Stimulated activated CD4-positive, alpha-beta T cell treated with anti-CD3 and anti-CD28 coated beads, Interleukin-2, amount 100 ng/mL, for 4 hours (primary cell): ENCODE results near the gene KCNA10.
"Not testable (repeated sequence)": the region's sequence is repeated elsewhere in the genome, so short reads cannot be mapped to it uniquely, and the experiment has no call there.

Experiments
- DNase-seq: peaks from one replicate; pipeline ENCODE4 v3.0.0-alpha.2; 2020; ENCODE audit warnings: low read depth

KCNA10 gene

DNA sequence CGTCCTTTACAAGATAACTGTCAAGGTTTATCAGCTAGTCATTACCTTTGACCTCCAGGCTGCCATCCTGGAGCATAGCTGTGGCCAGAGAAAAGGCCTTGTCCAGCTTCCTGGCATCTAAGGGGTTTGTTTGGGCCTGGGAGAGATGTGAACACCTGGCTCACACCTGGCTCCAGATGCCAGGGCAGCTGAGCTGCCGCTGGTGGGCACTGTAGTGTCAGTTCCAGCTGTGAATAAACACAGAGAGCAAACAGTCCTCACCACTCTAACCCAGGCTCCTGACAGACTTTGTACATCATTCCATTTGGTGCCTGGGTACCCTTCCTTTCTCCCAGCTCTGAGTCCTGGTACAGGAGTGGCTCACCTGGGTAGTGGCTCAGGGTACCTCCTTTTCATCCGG, 14.3 kb upstream of the KCNA10 start:
- no peak for DNase-seq

- no peak for DNase-seq
Measured at GRCh38 chr1:110529011-110529410, 10.0 kb upstream of the KCNA10 start.

DNA sequence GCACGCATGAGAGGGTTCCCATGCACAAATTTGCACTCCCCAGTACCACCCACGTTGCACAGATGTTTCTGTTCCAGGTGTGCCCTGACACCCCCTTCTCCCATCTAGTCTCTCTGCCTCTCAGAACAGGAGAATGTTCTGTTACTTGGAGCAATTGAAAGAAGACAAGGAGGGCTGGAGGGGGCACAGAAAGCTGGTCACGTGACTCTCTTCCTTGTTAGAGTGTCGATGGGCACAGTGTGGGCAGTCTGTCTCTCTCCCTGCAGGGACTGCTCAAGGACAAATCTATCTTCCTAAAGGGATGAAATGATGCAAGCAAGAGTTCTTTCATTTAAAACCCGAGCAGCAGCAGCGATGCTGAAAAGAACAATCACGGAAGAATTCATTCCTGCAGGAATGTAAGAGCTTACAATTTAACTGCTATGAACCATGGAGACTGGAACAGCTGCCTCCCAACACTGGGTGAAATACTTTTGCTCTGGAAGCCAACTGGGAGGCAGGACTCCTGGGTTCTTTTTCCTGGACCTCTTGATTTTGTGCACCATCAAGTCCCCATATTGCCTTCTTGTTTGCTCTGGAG, 7.3 kb upstream of the KCNA10 start:
- DNase-seq = no peak

GRCh38 chr1:110525249-110525595, 6.2 kb upstream of the KCNA10 start:
- DNase-seq = no peak

DNA sequence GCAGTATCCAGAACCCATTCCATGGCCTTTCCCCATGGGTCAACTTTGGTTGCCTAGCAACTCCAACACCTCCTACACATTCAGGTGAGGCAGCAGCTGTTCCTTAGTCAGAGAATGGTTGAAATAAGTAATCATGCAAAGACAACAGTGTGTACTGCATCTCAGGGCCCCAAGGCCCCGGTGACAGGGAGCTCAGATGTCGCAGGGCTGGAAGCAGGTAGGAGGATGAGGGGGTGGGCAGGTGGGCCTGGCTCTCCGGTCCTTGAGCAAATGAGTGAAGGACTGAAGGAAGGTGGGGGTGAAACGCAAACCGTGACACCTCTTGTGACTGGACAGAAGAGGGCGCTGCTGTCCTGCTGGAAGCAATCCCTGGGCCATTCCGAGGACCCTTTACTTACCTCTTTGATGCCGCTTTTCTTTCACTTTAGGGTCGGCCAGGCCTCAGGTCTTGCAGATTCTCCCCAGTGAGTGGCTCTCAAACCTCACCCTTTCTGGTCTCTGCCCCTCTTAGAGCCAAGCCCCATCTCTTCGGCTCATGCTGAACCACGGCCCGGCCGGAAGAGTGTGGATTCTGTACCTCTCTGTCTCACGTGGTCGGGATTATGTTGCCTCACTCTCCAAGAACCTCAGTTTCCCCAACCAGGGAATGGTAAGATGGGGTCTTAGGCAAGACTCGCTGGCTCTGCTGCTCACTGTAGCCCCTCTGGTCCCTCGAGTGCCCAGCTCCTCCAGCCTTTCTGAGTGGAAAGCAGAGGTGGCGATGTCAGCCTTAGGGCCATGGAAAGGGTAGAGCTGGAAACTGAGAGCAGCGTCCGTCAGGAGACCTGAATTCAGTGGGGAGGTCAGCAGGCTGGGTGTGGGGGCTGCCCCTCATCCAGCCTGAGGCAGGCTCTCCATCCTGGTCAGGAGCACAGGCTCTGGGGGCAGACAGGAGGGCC, 5.6 kb upstream of the KCNA10 start:
- DNase-seq = peak; percentile 16

- no peak for DNase-seq
Measured at GRCh38 chr1:110523011-110523410, 4.0 kb upstream of the KCNA10 start.

DNA sequence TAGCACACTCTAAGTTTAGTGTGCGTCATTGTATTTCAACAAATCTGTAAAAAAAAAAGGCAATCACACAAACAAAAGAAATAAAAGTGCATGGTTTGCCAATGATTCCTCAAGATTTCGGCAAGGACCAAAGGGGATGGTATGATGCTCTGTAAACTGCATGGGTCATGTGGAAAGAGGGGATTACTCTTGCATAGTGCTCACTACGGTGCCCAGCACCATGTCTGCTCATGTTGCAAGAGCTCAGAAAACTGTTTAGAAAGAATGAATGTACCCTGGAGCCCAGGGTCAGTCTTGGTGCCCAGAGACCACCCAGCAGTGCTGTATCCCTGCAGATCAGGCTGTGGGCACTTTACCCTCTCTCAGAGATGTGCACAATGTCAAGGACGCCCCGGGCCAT, 3.6 kb upstream of the KCNA10 start:
- DNase-seq = no peak

DNA sequence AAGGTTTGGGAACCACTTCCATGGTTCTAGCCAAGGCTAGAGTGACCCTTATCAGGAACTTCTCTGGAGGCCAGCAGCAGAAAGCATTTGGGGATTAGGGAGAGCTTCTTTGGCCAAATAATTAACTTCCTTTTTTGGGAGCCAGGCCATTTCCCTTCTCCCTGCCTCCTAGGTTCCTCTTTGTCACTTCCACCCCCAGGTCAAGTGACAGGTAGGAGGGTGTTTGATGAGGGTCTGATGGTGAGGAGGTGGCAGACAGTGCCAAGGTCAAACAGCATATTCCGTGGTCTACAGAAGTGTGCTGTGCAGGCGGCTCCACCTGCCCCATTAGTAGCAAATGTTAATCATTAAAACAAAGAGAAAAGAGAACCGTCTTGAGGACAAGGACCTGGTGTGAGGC, 1.9 kb upstream of the KCNA10 start:
- DNase-seq = no peak

DNA sequence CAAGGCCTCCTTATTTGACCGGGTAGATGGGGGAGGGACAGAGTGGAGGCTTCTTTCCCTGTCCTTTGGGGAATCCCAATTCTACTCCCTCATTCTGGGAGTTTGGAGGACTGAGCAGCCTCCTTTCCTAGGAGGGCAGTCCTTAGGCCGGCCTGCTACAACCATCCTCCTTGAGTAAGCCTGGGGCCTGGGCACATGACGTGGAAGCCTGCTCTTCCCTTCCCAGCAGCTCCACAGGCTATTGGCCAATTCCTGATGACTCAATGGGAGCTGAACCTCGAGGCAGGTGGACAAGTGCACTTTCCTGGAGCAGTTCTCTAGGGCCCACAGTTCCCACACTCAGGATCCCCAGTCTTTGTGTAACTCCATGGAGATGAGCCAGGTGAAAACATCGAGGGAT, 3.1 kb downstream of the KCNA10 start:
- DNase-seq = no peak

- no peak for DNase-seq
Measured at GRCh38 chr1:110515041-110515440, 3.9 kb downstream of the KCNA10 start.

- no peak for DNase-seq
Measured at GRCh38 chr1:110513511-110513910, 5.5 kb downstream of the KCNA10 start.

DNA sequence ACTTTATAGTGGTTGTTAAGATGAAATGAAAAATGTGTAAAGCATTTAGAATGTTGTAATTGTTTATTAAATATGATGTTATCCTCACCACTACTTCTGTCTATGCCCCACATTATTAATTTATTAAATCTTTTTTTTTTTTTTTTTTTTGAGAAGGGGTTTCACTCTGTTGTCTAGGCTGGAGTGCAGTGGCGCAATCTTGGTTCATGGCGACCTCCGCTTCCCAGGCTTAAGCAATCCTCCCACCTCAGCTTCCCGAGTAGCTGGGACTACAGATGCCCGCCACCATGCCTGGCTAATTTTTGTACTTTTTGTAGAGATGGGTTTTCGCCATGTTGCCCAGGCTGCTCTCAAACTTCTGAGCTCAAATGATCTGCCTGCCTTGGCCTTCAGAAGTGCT, 7.5 kb downstream of the KCNA10 start:
- no peak for DNase-seq

DNA sequence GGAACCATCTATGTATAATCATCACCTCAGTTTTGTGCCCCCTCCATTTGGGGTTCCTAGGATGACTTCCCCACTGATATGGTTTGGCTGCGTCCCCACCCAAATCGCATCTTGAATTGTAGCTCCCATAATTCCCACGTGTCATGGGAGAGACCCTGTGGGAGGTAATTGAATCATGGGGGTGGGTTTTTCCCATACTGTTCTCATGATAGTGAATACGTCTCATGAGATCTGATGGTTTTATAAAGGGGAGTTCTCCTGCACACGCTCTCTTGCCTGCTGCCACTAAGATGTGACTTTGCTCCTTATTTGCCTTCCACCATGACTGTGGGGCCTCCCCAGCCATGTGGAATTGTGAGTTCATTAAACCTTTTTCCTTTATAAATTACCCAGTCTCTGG, 8.1 kb downstream of the KCNA10 start:
- not testable (repeated sequence) for DNase-seq

DNA sequence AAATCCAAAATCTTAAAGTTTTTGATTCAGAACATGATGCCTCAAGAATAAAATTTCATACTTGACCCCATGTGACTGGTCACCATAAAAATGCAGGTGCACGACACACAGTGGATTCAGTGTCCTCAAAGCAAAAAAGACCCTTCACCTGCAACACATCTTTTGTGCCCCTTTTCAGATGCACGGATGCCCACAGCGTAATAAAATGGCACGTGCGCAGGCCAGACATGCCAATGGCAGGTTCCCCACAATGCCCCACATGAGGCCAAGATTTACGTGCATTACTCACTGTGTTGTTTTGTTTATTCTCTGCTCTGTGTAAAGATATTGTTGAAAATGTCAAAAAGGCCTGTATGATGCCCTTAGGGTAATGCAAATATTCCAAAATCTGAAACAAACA, 9.3 kb downstream of the KCNA10 start:
- no peak for DNase-seq

DNA sequence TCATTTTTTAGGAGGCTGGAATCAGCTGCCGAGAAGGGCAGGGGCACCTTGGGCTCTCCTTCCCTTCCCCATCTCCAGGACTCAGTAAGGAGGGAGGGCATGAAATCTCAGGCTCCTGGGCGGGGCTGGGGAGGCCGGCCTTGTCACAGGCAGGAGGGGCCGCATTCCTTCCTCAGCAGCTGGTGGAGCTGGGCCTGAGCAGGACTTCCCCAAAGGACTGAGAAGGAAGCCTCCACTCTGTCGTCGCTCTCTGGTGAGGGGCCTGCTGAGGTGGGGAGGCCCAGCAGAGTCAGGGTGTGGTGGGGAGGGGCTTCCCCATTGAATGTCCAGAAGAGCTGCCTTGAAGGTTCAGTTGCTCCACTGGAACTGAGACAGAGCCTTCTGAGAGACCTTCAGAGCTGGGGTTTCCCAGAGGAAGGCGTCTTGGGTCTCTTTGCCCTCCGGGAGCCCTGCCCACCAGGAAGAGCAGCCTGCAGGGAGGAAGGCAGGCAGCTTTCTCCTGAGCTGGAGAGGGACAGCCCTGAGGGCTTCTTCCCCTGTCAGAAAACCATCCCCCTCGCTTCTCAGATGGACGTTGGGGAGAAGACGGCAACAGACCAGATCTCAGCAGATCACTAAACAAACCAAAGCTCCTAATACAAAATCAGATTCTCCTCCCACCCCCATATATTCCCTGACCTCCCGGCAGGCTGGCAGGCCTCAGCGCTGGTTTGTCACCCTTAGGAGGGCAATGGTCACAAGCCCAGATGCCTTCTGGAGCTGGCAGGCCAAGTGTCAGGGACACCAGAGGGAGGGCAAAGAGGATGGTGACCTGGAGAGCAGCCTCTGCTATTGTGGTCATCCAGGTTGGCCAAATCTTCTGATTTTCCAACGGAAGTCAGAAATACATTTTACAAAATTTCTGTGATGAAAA, 10.7 kb downstream of the KCNA10 start:
- DNase-seq = no peak

GRCh38 chr1:110506541-110506940, 12.4 kb downstream of the KCNA10 start:
- no peak for DNase-seq

DNA sequence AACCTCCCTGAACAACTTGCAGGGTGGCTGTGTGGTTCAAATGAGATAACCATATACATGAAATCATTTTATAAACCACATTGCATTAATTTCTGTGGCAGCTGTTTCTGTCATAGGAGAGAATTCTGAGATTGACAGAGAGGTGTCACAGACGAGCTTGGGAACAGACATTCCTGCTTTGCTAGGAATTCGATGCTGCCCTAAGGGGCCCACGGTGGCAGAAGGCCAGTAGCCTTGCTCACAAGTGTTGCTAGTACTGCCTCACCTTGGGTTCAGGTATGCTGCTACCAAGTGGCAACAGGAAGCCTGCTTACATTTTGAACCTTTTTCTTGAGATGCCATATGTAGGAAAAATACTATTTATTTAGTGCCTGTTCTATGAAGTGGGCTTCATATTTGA, 13.4 kb downstream of the KCNA10 start:
- no peak for DNase-seq

- no peak for DNase-seq
Measured at GRCh38 chr1:110504226-110504625, 14.7 kb downstream of the KCNA10 start.

DNA sequence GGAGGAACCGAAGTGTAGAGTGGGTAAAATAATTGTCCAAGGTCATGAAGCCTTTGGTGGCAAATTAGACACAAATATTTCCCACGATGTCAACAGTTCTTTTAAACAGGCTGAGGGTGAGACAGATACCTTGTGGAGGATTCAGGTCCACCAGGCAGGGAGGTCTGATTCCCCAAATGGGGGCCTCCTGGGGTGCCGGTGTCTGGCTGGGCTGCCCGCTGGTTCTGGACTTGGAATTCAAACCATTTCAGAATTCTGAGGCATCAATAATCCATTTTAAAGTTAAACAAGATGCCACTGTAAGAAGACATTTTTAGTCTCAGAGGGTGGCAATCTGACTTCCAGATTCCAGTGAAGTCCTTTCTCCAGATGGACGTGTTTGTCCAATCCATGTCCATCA, 15.5 kb downstream of the KCNA10 start:
- DNase-seq = no peak

GRCh38 chr1:110502402-110503151, 16.4 kb downstream of the KCNA10 start:
- DNase-seq = no peak

- DNase-seq = no peak
Measured at GRCh38 chr1:110501488-110502132, 17.4 kb downstream of the KCNA10 start.

- no peak for DNase-seq
Measured at GRCh38 chr1:110498270-110498669, 20.7 kb downstream of the KCNA10 start.
